HEK293 (cell line): ENCODE measurements around the gene CD109.

Experiments used
- CTCF ChIA-PET: fragments of 350-600 bp; formaldehyde crosslinking; extraction: SDS; loops from one replicate; lab custom pipeline; 2021; ENCODE audit warnings: antibody characterized with exemption; lab: Yijun Ruan, JAX
- POLR2A ChIA-PET: fragments of 300-600 bp; formaldehyde crosslinking; extraction: SDS; loops from one replicate; lab custom pipeline; 2020; ENCODE audit warnings: antibody characterized with exemption, inconsistent platforms; lab: Yijun Ruan, JAX
- H3K27ac ChIP-seq: fragments of 200-500 bp; sonication (Bioruptor generic); 2 replicates; pipeline ENCODE4 v1.5.1; 2014; ENCODE audit warnings: low read depth, low read length, control low read depth, inconsistent platforms; ENCODE audit errors: extremely low read depth
- H3K36me3 ChIP-seq, 2 experiments: fragments of 200-500 bp in 1 of 2; sonication (Bioruptor generic) in 1 of 2; 1 replicate in 1 of 2; 2 replicates in 1 of 2; pipeline ENCODE4 v1.5.1; 2014 to 2017; ENCODE audit warnings: inconsistent platforms in 2 of 2, low read length in 2 of 2; ENCODE audit not compliant: control insufficient read depth in 2 of 2, insufficient read depth in 1 of 2
- H3K4me1 ChIP-seq: fragments of 200-500 bp; sonication (Bioruptor generic); 2 replicates; pipeline ENCODE4 v1.5.1; 2014; ENCODE audit warnings: mild to moderate bottlenecking, low read length, inconsistent platforms; ENCODE audit not compliant: control insufficient read depth, insufficient read depth
- H3K4me3 ChIP-seq: 2 replicates; pipeline ENCODE4 v1.5.1; 2011; ENCODE audit warnings: low read depth, mild to moderate bottlenecking, control low read depth, low read length, moderate library complexity
- H3K9me3 ChIP-seq: fragments of 200-500 bp; sonication (Bioruptor generic); 2 replicates; pipeline ENCODE4 v1.5.1; 2014; ENCODE audit warnings: low read depth, low read length, inconsistent platforms; ENCODE audit not compliant: control insufficient read depth, insufficient read depth
- BCL11A ChIP-seq: fragments of 450-650 bp; formaldehyde crosslinking; IDR thresholded peaks from 2 replicates; pipeline ENCODE4 v1.5.1; 2016; ENCODE audit warnings: low read depth, missing biosample characterization, missing genetic modification characterization
- GFI1B ChIP-seq: fragments of 450-650 bp; formaldehyde crosslinking; IDR thresholded peaks from 2 replicates; pipeline ENCODE4 v1.5.1; 2016; ENCODE audit warnings: missing biosample characterization, missing genetic modification characterization
- KLF17 ChIP-seq: fragments of 450-650 bp; formaldehyde crosslinking; IDR thresholded peaks from 2 replicates; pipeline ENCODE4 v1.5.1; 2016; ENCODE audit warnings: missing biosample characterization, missing genetic modification characterization
- RBAK ChIP-seq: fragments of 450-650 bp; formaldehyde crosslinking; IDR thresholded peaks from 2 replicates; pipeline ENCODE4 v1.5.1; 2016; ENCODE audit warnings: missing biosample characterization, missing genetic modification characterization
- SETDB1 ChIP-seq: IDR thresholded peaks from one replicate; pipeline ENCODE4 v1.6.1; 2017; ENCODE audit warnings: mild to moderate bottlenecking, low read length, moderate library complexity, mixed read lengths; ENCODE audit not compliant: insufficient read length
- ZEB2 ChIP-seq: fragments of 450-650 bp; formaldehyde crosslinking; IDR thresholded peaks from 2 replicates; pipeline ENCODE4 v1.5.1; 2016; ENCODE audit warnings: missing biosample characterization, missing genetic modification characterization
- ZIC2 ChIP-seq: fragments of 450-650 bp; formaldehyde crosslinking; IDR thresholded peaks from 2 replicates; pipeline ENCODE4 v1.5.1; 2016; ENCODE audit warnings: missing biosample characterization, missing genetic modification characterization
- ZNF114 ChIP-seq: fragments of 450-650 bp; formaldehyde crosslinking; IDR thresholded peaks from 2 replicates; pipeline ENCODE4 v1.5.0; 2017; ENCODE audit warnings: missing biosample characterization, missing genetic modification characterization
- ZNF16 ChIP-seq: fragments of 450-650 bp; formaldehyde crosslinking; IDR thresholded peaks from 2 replicates; pipeline ENCODE4 v1.5.1; 2016; ENCODE audit warnings: low read depth, missing biosample characterization, missing genetic modification characterization
- ZNF2 ChIP-seq: fragments of 450-650 bp; formaldehyde crosslinking; IDR thresholded peaks from 2 replicates; pipeline ENCODE4 v1.5.1; 2016; ENCODE audit warnings: missing biosample characterization, missing genetic modification characterization
- ZNF280D ChIP-seq: fragments of 450-650 bp; formaldehyde crosslinking; IDR thresholded peaks from 2 replicates; pipeline ENCODE4 v1.5.1; 2016; ENCODE audit warnings: missing biosample characterization, missing genetic modification characterization
- ZNF335 ChIP-seq: fragments of 450-650 bp; formaldehyde crosslinking; conservative IDR thresholded peaks from 2 replicates; pipeline ENCODE4 v1.5.1; 2016; ENCODE audit warnings: missing biosample characterization, missing genetic modification characterization
- ZNF394 ChIP-seq: fragments of 450-650 bp; formaldehyde crosslinking; IDR thresholded peaks from 2 replicates; pipeline ENCODE4 v1.5.1; 2016; ENCODE audit warnings: missing biosample characterization, missing genetic modification characterization, mild to moderate bottlenecking, moderate library complexity, borderline replicate concordance
- ZNF514 ChIP-seq: fragments of 450-650 bp; formaldehyde crosslinking; IDR thresholded peaks from 2 replicates; pipeline ENCODE4 v1.5.1; 2016; ENCODE audit warnings: missing biosample characterization, missing genetic modification characterization
- ZNF660 ChIP-seq: fragments of 450-650 bp; IDR thresholded peaks from 2 replicates; pipeline ENCODE4 v1.5.1; 2018; ENCODE audit warnings: missing biosample characterization, mild to moderate bottlenecking, missing genetic modification characterization
- ZNF692 ChIP-seq: fragments of 450-650 bp; formaldehyde crosslinking; IDR thresholded peaks from 2 replicates; pipeline ENCODE4 v1.5.1; 2016; ENCODE audit warnings: missing biosample characterization, missing genetic modification characterization
- ZNF792 ChIP-seq: fragments of 450-650 bp; formaldehyde crosslinking; IDR thresholded peaks from 2 replicates; pipeline ENCODE4 v1.5.1; 2016; ENCODE audit warnings: missing biosample characterization, missing genetic modification characterization
- ZNF843 ChIP-seq: fragments of 450-650 bp; formaldehyde crosslinking; IDR thresholded peaks from 2 replicates; pipeline ENCODE4 v1.5.1; 2016; ENCODE audit warnings: missing biosample characterization, missing genetic modification characterization
- ZSCAN23 ChIP-seq: fragments of 450-650 bp; formaldehyde crosslinking; IDR thresholded peaks from 2 replicates; pipeline ENCODE4 v1.5.1; 2016; ENCODE audit warnings: missing biosample characterization, missing genetic modification characterization
- ZSCAN30 ChIP-seq: fragments of 450-650 bp; IDR thresholded peaks from 2 replicates; pipeline ENCODE4 v1.5.1; 2018; ENCODE audit warnings: missing biosample characterization, mild to moderate bottlenecking, missing genetic modification characterization, moderate library complexity
- ZXDB ChIP-seq: fragments of 450-650 bp; formaldehyde crosslinking; IDR thresholded peaks from 2 replicates; pipeline ENCODE4 v1.5.1; 2016; ENCODE audit warnings: missing biosample characterization, missing genetic modification characterization
- TF ChIP-seq, protein P1 (sequence below): fragments of 450-650 bp; formaldehyde crosslinking; IDR thresholded peaks from 2 replicates; pipeline ENCODE4 v1.5.1; 2017; ENCODE audit warnings: missing biosample characterization, missing genetic modification characterization
- TF ChIP-seq, protein P2 (sequence below): fragments of 450-650 bp; formaldehyde crosslinking; IDR thresholded peaks from 2 replicates; pipeline ENCODE4 v1.5.1; 2017; ENCODE audit warnings: missing biosample characterization, missing genetic modification characterization
- TF ChIP-seq, protein P3 (sequence below): fragments of 450-650 bp; formaldehyde crosslinking; conservative IDR thresholded peaks from 2 replicates; pipeline ENCODE4 v1.5.1; 2016; ENCODE audit warnings: low read depth, missing biosample characterization, missing genetic modification characterization

CD109 gene

DNA sequence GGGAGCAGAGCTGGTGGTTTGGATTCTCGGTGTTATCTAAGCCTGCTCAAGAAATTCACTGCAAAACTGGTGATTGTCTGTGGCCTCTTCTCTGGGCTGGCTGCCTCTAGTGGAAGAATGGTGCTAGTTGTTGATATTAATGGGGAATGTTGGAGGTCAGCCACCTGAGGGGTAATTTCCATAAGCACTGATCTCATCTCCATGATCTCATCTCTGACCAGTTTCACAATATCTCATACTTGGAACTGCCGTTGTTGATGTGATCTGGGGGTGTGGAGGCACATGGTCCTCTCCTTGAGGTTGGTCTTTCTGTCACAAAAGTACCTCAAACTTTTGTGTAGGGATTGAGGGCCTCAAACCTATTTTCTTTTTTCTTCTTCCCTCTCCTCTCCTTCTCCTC, 102.6 kb downstream of the CD109 start:
- no peak overlapping the region for H3K27ac ChIP-seq
- CTCF ChIA-PET = interaction anchor here (0.6 kb wide), 1 partner anchor 59 kb away, joined by 3 read pairs; no protein-coding TSS in a partner anchor
- TF ChIP-seq ZEB2 (tag by site-specific recombination) (peak; percentile 85), ZNF692 (peak; percentile 86), RBAK (no peak), GFI1B (no peak), ZNF843 (peak; percentile 39; the same call in 1 of the 2 replicates), ZSCAN30 (tag by site-specific recombination) (no peak), ZSCAN23 (tag by site-specific recombination) (0 out of 2 replicates have a peak, but pooled peaks have one; percentile 39), ZNF114 (tag by site-specific recombination) (no peak), ZNF280D (tag by site-specific recombination) (0 out of 2 replicates have a peak, but pooled peaks have one; percentile 19), KLF17 (tag by site-specific recombination) (no peak), ZNF792 (tag by site-specific recombination) (no peak), ZNF335 (peak; percentile 63), ZNF660 (peak; percentile 86), ZIC2 (no peak), SETDB1 (no peak), ZNF2 (tag by site-specific recombination) (0 out of 2 replicates have a peak, but pooled peaks have one; percentile 25), ZNF16 (tag by site-specific recombination) (no peak), ZNF514 (tag by site-specific recombination) (no peak), BCL11A (tag by site-specific recombination) (no peak), ZXDB (peak; percentile 42; the same call in 1 of the 2 replicates), ZNF394 (tag by site-specific recombination) (peak; percentile 66)
- TF ChIP-seq, protein P1, sequence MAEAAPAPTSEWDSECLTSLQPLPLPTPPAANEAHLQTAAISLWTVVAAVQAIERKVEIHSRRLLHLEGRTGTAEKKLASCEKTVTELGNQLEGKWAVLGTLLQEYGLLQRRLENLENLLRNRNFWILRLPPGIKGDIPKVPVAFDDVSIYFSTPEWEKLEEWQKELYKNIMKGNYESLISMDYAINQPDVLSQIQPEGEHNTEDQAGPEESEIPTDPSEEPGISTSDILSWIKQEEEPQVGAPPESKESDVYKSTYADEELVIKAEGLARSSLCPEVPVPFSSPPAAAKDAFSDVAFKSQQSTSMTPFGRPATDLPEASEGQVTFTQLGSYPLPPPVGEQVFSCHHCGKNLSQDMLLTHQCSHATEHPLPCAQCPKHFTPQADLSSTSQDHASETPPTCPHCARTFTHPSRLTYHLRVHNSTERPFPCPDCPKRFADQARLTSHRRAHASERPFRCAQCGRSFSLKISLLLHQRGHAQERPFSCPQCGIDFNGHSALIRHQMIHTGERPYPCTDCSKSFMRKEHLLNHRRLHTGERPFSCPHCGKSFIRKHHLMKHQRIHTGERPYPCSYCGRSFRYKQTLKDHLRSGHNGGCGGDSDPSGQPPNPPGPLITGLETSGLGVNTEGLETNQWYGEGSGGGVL (tag by site-specific recombination) = peak; percentile 40; the same call in 1 of the 2 replicates
- TF ChIP-seq, protein P2, sequence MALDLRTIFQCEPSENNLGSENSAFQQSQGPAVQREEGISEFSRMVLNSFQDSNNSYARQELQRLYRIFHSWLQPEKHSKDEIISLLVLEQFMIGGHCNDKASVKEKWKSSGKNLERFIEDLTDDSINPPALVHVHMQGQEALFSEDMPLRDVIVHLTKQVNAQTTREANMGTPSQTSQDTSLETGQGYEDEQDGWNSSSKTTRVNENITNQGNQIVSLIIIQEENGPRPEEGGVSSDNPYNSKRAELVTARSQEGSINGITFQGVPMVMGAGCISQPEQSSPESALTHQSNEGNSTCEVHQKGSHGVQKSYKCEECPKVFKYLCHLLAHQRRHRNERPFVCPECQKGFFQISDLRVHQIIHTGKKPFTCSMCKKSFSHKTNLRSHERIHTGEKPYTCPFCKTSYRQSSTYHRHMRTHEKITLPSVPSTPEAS (tag by site-specific recombination) = peak; percentile 49; the same call in 1 of the 2 replicates
- TF ChIP-seq, protein P3, sequence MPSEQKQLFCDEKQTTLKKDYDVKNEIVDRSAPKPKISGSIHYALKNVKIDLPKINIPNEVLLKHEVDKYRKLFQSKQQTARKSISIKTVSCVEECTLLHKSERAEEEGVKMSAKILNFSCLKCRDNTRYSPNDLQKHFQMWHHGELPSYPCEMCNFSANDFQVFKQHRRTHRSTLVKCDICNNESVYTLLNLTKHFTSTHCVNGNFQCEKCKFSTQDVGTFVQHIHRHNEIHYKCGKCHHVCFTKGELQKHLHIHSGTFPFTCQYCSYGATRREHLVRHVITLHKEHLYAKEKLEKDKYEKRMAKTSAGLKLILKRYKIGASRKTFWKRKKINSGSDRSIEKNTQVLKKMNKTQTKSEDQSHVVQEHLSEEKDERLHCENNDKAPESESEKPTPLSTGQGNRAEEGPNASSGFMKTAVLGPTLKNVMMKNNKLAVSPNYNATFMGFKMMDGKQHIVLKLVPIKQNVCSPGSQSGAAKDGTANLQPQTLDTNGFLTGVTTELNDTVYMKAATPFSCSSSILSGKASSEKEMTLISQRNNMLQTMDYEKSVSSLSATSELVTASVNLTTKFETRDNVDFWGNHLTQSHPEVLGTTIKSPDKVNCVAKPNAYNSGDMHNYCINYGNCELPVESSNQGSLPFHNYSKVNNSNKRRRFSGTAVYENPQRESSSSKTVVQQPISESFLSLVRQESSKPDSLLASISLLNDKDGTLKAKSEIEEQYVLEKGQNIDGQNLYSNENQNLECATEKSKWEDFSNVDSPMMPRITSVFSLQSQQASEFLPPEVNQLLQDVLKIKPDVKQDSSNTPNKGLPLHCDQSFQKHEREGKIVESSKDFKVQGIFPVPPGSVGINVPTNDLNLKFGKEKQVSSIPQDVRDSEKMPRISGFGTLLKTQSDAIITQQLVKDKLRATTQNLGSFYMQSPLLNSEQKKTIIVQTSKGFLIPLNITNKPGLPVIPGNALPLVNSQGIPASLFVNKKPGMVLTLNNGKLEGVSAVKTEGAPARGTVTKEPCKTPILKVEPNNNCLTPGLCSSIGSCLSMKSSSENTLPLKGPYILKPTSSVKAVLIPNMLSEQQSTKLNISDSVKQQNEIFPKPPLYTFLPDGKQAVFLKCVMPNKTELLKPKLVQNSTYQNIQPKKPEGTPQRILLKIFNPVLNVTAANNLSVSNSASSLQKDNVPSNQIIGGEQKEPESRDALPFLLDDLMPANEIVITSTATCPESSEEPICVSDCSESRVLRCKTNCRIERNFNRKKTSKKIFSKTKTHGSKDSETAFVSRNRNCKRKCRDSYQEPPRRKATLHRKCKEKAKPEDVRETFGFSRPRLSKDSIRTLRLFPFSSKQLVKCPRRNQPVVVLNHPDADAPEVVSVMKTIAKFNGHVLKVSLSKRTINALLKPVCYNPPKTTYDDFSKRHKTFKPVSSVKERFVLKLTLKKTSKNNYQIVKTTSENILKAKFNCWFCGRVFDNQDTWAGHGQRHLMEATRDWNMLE = peak; percentile 37; the same call in 1 of the 2 replicates

More for the DNA sequence above, 102.6 kb downstream of the CD109 start:
- H3K4me1 ChIP-seq = 0 out of 2 replicates have a peak, but pooled peaks cover 2% of the 10 kb centered on the region
- POLR2A ChIA-PET = no interaction called here
- no peaks in the 10 kb centered on the region for H3K36me3 ChIP-seq
- H3K4me3 ChIP-seq = no peak overlapping the region
- no peaks in the 10 kb centered on the region for H3K9me3 ChIP-seq
